NCI-H1105 treated with DMSO at 0.1 percent for 48 hours (cell line): ENCODE results near the gene RAD51B.

Source experiments
- DNase-seq: peaks from one replicate; lab custom pipeline; 2025; lab: John Stamatoyannopoulos, UW

Gene RAD51B

GRCh38 chr14:68556253-68556652 is 736.7 kb downstream of the RAD51B start:
- no peak for DNase-seq

DNA sequence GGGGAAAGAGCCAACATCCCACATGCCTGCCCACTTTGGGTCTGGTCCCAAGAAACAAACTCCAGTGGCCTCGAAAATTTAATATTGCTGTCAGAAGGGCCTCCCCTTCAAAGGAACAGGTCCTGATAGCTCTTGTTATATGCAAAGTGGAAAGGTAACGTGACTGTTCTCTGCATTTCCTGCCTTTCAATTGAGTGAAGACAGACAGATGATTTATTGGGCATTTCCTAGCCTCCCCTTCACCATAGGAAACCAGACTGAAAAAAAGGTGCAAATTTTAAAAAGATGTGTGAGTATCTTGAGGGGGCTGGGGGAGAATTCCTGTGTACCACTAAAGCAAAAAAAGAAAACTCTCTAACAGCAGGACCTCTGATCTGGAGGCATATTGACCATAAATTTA is 738.1 kb downstream of the RAD51B start:
- no peak for DNase-seq

DNA sequence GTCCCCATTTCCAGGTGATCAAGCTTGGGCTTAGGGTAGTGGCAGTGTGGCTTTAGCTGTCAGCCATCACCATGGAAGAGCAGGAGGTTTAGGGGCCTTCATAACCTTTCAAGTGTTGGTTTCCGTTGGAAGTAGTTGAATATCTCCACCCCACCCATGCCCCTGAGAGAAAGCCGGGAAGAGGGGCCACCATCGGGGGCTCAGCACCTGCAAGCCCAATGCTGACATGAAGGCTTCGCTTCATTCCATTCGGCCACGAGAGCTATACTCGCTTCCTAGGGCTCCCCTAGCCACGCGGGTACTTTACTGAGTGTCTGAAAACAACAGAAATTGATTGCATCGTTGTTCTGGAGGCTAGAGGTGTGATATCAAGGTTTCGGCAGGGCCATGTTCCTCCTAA is 738.5 kb downstream of the RAD51B start:
- no peak for DNase-seq

DNA sequence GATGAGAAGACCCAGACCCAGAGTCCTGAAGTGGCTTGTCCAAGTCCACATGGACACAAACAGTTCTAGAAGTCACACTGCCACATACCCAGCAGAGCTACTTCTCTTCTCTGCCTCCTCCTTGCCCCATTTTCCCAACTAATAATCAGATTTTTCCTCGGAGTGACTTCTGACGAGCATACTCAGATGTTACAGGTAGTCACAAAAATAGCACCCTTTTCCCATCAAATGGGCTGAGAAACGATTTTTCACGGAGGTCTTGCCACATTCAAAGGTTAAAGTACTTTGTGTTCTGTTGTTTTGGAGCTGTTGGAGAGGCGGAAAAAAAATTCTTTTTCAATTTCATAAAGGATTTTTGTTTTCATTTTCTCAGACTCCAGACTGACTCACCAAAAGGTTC is 740.4 kb downstream of the RAD51B start:
- DNase-seq = no peak

DNA sequence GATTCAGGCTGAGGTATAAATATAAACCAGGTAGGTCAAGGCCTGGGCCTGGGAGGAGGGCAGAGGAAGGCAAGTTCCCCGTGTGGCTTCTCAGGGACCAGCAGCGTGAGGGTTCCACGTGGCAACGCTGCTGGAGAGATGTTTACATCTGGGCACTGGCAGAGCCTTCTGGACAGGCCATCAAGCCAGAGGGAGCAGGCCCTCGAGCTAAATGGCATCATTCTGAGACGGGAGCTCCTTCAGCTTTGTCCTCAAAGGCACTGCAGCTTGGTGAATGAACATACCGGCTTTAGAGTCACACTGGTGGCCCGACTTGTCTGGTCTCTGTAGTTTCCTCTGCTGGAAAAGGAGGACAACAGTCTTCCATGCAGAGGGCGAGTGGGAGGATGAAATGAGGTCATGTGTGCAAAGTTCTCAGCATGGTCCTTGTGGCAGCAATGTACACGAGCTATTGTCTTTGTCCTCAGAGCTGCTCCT is 742.0 kb downstream of the RAD51B start:
- DNase-seq = no peak

GRCh38 chr14:68562911-68563250 is 743.3 kb downstream of the RAD51B start:
- no peak for DNase-seq

DNA sequence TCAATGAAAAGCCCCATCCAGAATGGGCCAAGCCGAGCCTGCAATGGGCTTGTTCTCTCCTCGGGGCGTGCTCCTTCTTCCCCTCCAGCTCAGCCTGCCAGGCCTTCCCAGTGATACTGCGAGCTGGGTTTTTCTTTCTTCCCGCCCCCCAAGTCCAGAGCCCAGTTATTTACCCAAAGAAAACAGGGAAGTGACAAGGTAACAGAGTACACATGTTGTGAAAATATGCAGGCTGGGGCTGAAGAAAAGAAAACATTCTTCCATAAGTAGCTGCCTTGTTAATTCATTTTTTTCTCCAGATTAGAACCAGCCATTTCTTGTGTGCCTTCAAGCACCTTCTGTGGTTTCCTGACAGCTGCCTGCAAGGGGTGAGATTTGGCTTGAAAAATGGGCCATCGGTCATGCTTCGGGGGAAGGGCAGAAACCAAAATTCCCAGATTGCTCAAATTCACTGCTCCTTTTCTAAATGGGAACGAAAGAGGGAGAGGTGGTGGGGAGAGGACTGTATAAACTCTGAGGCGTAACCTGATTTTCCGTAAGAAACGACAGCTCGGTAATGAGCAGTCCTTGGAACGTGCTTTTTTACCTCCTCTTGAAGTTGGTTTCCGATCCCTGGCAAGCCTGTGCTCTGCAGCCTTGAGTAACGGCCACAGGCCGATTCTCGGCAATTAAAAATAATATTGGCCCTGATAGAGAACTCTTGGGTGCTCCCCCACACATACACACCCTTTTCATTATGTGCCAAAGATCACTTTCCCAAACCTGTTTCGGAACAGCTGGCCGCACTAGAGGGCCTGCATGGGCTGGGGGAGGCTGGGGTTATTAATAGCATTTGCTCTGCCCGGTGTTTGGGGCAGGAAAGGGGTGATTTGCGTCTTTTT is 743.9 kb downstream of the RAD51B start:
- no peak for DNase-seq

DNA sequence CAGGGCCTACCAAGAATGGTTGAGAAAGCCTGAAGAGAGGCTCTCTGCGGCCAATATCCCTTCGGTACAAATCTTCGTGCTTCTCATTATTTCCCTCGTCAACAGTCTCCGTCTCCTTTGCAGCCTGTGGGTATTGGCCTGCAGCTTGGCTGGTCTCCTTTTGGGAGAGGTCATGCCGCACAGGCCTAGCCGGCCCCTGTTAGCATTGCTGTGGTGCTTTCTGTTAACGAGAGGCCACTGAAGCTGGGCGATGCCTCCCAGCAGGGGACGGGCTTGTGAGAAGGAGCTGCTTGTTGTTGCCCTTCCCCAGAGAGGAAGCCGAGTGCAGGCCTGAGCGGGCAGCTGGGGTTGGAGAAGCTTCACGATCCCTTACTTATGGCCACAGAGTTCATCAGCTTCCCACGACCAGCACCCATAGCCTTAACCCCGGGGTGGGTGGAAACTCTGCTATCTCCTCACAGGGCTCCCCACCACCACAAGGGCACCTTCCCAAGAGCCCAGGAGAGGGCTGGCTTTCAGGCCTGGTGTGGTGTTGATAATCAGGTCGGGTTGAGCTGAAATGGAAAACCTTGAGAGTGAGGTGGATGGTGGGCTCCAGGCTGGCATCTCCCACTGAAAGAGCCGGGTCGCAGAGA is 744.7 kb downstream of the RAD51B start:
- DNase-seq = no peak

GRCh38 chr14:68564826-68565759 is 745.5 kb downstream of the RAD51B start:
- no peak for DNase-seq

DNA sequence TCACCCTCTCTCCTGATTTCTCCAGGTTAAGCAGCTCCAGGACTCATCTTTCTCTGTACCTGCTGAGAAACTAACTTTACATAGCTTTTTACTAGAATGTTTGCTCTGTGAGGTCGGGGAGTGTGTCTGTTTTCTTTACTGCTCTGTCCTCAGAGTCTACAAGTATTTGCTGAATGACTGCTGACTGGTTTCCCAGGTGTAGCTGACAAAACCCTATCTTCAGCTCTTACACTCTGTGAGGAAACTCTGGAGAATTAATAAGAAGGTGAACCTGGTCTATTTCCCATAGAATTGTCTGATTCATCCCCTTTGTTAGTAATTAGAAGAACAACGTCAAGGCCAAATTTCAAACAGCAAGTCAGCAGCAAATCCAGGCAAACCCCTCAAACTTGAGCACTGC is 746.5 kb downstream of the RAD51B start:
- DNase-seq = no peak

- no peak for DNase-seq
Observed at GRCh38 chr14:68568907-68569897, 749.6 kb downstream of the RAD51B start.

DNA sequence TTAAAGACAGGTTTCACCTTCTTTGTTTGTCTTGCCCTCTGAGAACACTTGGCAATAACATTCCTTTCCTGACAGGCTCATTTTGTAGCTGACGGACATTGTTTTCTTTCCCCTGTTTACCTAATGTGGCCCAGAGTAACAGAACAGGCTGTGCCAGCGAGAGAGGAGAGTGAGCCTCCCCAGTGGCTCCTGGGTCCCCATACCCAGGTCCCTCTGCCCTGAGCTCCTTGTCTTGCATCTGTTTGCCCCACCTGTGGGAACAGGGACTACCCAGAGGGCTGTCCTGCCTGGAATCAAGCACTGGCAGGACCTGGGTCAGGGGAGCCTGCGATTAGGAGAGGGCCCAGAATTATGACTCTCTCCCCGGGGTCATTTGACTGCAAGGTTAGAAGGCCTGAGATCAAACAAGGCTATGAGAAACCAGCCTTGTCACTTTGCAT is 750.4 kb downstream of the RAD51B start:
- DNase-seq = no peak

GRCh38 chr14:68571114-68571591 is 751.6 kb downstream of the RAD51B start:
- DNase-seq = no peak

GRCh38 chr14:68571928-68572525 is 752.4 kb downstream of the RAD51B start:
- DNase-seq = no peak

- DNase-seq = no peak
Observed at GRCh38 chr14:68573126-68573525, 753.5 kb downstream of the RAD51B start.

DNA sequence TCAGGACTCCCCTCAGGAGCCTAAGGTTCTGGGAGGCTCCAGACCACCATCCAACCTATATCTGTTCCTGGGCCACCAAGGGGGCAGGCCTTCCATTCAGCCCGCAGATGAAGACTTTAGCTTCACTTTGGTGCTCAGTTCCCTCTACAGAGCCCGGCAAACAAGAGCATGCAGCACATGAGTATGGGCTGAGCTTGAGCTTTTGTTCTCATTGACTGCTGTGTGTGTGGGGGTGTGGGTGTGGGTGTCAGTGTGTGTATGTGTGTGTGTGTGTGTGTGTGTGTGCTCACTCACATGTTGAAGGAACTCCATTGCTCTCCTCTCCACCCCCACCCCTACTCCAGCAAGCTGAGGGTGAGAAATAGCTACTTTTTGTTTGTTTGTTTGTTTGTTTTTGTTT is 754.1 kb downstream of the RAD51B start:
- no peak for DNase-seq

- no peak for DNase-seq
Observed at GRCh38 chr14:68574461-68574860, 754.9 kb downstream of the RAD51B start.

DNA sequence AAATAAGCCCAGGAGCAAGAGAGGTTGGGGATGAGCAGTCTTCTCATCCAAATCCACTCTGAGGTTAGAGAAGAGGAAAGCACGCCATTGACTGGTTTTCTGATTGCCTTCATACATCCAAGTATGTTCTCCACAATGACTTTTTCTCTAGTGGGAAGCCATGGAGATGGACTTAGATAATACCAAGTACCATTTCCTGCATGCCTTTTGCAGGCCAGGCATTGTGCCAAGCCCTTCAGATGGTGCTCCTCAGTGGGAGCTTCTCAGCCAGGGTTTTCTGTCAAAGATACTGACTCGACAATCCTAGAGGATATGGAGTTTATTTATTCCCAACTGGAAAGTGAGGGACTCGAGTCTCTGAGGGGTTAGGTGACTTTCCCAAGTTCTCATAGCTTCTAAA is 755.3 kb downstream of the RAD51B start:
- DNase-seq = no peak

DNA sequence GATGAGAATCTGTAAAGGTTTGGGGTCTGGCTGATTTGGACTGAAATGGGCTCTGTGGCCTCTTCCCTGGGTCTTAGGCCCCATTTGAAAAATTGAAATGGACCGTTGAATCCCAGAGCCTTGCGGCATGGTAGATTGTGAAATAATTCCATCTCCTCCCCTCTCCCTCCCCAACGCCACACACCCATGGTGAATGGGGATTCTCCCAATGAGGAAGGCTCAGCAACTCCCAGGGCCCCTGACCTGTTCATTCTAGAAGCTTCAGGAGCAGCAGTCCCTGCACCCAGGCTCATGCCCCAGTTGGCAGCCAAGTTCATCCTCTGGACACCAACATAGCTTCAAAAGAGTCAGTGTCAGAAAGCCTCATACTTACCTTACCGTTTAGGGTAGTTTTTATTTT is 755.8 kb downstream of the RAD51B start:
- DNase-seq = no peak

- no peak for DNase-seq
Observed at GRCh38 chr14:68576031-68576430, 756.5 kb downstream of the RAD51B start.
